IMR-90 (cell line): Measurements from ENCODE around the gene FOXO4. TPM values are rescaled to one million over a fixed set of nuclear protein-coding genes. Genes with fewer than 3 reads are reported as not detected.

ENCODE experiments used
- ATAC-seq: fragments of 200-7000 bp; cut with Tn5 transposase; 2 replicates; pipeline ENCODE4 v1.9.1; 2020; ENCODE audit warnings: low read depth, mild to moderate bottlenecking, moderate library complexity
- BruUV-seq: library from RNA; stranded (reverse); fragments of 400-500 nt; replicated peaks from 2 replicates; lab custom pipeline; 2021; lab: Mats Ljungman, UMichigan
- CTCF ChIA-PET: fragments of 300-600 bp; formaldehyde crosslinking; extraction: SDS; loops from one replicate; lab custom pipeline; 2021; ENCODE audit warnings: antibody characterized with exemption; lab: Yijun Ruan, JAX
- POLR2A ChIA-PET: fragments of 300-600 bp; sonication (Branson Sonifier 250); formaldehyde crosslinking; loops from one replicate; lab custom pipeline; 2022; ENCODE audit warnings: antibody characterized with exemption; ENCODE audit not compliant: unreplicated experiment; lab: Charles Lee
- DNase-seq: peaks from one replicate; pipeline ENCODE4 v3.0.0; 2013
- H2AFZ ChIP-seq: replicated peaks from 2 replicates; pipeline ENCODE3; 2013; ENCODE audit warnings: low read length, mild to moderate bottlenecking; ENCODE audit not compliant: poor library complexity
- H2AK5ac ChIP-seq: 2 replicates; pipeline ENCODE4 v1.6.1; 2013; ENCODE audit warnings: low read depth, low read length, inconsistent platforms
- H2AK9ac ChIP-seq: replicated peaks from 2 replicates; pipeline ENCODE3; 2013; ENCODE audit warnings: mild to moderate bottlenecking, low read depth, low read length, moderate library complexity; ENCODE audit not compliant: poor library complexity
- H2BK120ac ChIP-seq: 2 replicates; pipeline ENCODE4 v1.6.1; 2013; ENCODE audit warnings: low read depth, low read length, inconsistent platforms
- H2BK15ac ChIP-seq: 3 replicates; pipeline ENCODE4 v1.6.1; 2013; ENCODE audit warnings: low read depth, low read length, inconsistent platforms
- H2BK20ac ChIP-seq: 2 replicates; pipeline ENCODE4 v1.6.1; 2013; ENCODE audit warnings: low read depth, mild to moderate bottlenecking, inconsistent platforms, low read length, moderate library complexity
- H2BK5ac ChIP-seq: 2 replicates; pipeline ENCODE4 v1.6.1; 2013; ENCODE audit warnings: mild to moderate bottlenecking, low read depth, low read length, inconsistent platforms; ENCODE audit not compliant: poor library complexity, severe bottlenecking
- H3K14ac ChIP-seq: replicated peaks from 2 replicates; pipeline ENCODE4 v1.6.1; 2013; ENCODE audit warnings: low read depth, low read length, inconsistent platforms
- H3K18ac ChIP-seq: 2 replicates; pipeline ENCODE4 v1.6.1; 2013; ENCODE audit warnings: low read depth, low read length, control low read depth
- H3K23ac ChIP-seq: 2 replicates; pipeline ENCODE4 v1.6.1; 2013; ENCODE audit warnings: low read depth, low read length, inconsistent platforms
- H3K27ac ChIP-seq: 2 replicates; pipeline ENCODE4 v1.5.1; 2013; ENCODE audit warnings: mild to moderate bottlenecking, control low read depth, low read length; ENCODE audit not compliant: insufficient read depth
- H3K27me3 ChIP-seq: 2 replicates; pipeline ENCODE4 v1.6.1; 2013; ENCODE audit warnings: low read length; ENCODE audit not compliant: control insufficient read depth, insufficient read depth
- H3K36me3 ChIP-seq: 2 replicates; pipeline ENCODE4 v1.6.1; 2013; ENCODE audit warnings: low read length, mixed read lengths; ENCODE audit not compliant: control insufficient read depth, insufficient read depth
- H3K4ac ChIP-seq: 2 replicates; pipeline ENCODE4 v1.6.1; 2013; ENCODE audit warnings: low read depth, low read length, inconsistent platforms
- H3K4me1 ChIP-seq: 2 replicates; pipeline ENCODE4 v1.6.1; 2013; ENCODE audit warnings: low read length, mixed read lengths; ENCODE audit not compliant: control insufficient read depth, insufficient read depth
- H3K4me2 ChIP-seq: 2 replicates; pipeline ENCODE4 v1.6.1; 2013; ENCODE audit warnings: low read depth, mild to moderate bottlenecking, control low read depth, low read length, moderate library complexity
- H3K4me3 ChIP-seq: 2 replicates; pipeline ENCODE4 v1.5.1; 2013; ENCODE audit warnings: low read depth, mild to moderate bottlenecking, control low read depth, low read length, moderate library complexity; ENCODE audit not compliant: insufficient read depth
- H3K56ac ChIP-seq: 2 replicates; pipeline ENCODE4 v1.6.1; 2013; ENCODE audit warnings: low read length, inconsistent platforms; ENCODE audit not compliant: insufficient read depth; ENCODE audit errors: extremely low read depth
- H3K79me1 ChIP-seq, 2 experiments: 2 replicates each; pipeline ENCODE4 v1.6.1; 2013; ENCODE audit warnings: low read length in 2 of 2, inconsistent platforms in 1 of 2, low read depth in 1 of 2
- H3K9ac ChIP-seq: 2 replicates; pipeline ENCODE4 v1.6.1; 2013; ENCODE audit warnings: low read depth, low read length, control low read depth
- H3K9me1 ChIP-seq: 2 replicates; pipeline ENCODE4 v1.6.1; 2013; ENCODE audit warnings: low read length, inconsistent platforms; ENCODE audit not compliant: insufficient read depth
- H3K9me3 ChIP-seq: 2 replicates; pipeline ENCODE4 v1.6.1; 2013; ENCODE audit warnings: low read length; ENCODE audit not compliant: control insufficient read depth, insufficient read depth
- H4K20me1 ChIP-seq: 2 replicates; pipeline ENCODE4 v1.6.1; 2013; ENCODE audit warnings: low read length, inconsistent platforms; ENCODE audit not compliant: insufficient read depth
- H4K5ac ChIP-seq: 2 replicates; pipeline ENCODE4 v1.6.1; 2013; ENCODE audit warnings: mild to moderate bottlenecking, low read depth, low read length, control low read depth
- H4K8ac ChIP-seq, 2 experiments: 2 replicates each; pipeline ENCODE4 v1.6.1; 2013; ENCODE audit warnings: low read depth in 2 of 2, low read length in 2 of 2, control low read depth in 1 of 2, inconsistent platforms in 1 of 2
- H4K91ac ChIP-seq: 2 replicates; pipeline ENCODE4 v1.6.1; 2013; ENCODE audit warnings: low read depth, low read length, inconsistent platforms; ENCODE audit not compliant: insufficient read depth
- BHLHE40 ChIP-seq: fragments of 150-350 bp; IDR thresholded peaks from 2 replicates; pipeline ENCODE4 v1.6.1; 2016; ENCODE audit warnings: mild to moderate bottlenecking, low read depth, low read length
- CEBPB ChIP-seq: IDR thresholded peaks from 2 replicates; pipeline ENCODE4 v1.6.1; 2012; ENCODE audit warnings: low read depth, low read length, improper control_type of control experiment
- CHD1 ChIP-seq: IDR thresholded peaks from 2 replicates; pipeline ENCODE4 v1.6.1; 2012; ENCODE audit warnings: low read depth, low read length, improper control_type of control experiment
- CTCF ChIP-seq: conservative IDR thresholded peaks from 2 replicates; pipeline ENCODE4 v1.5.1; 2012; ENCODE audit warnings: mild to moderate bottlenecking, low read depth, low read length, improper control_type of control experiment
- ELK1 ChIP-seq: fragments of 150-350 bp; IDR thresholded peaks from 2 replicates; pipeline ENCODE4 v1.6.1; 2016; ENCODE audit warnings: low read depth, mild to moderate bottlenecking, low read length, moderate library complexity, borderline replicate concordance
- FOS ChIP-seq: fragments of 150-350 bp; IDR thresholded peaks from 2 replicates; pipeline ENCODE4 v1.6.1; 2016; ENCODE audit warnings: low read depth, low read length
- MAFK ChIP-seq: IDR thresholded peaks from 2 replicates; pipeline ENCODE4 v1.6.1; 2012; ENCODE audit warnings: low read depth, low read length, improper control_type of control experiment
- MAZ ChIP-seq: IDR thresholded peaks from 2 replicates; pipeline ENCODE4 v1.6.1; 2012; ENCODE audit warnings: low read depth, mild to moderate bottlenecking, low read length, improper control_type of control experiment, moderate library complexity, borderline replicate concordance
- MXI1 ChIP-seq: IDR thresholded peaks from 2 replicates; pipeline ENCODE4 v1.6.1; 2012; ENCODE audit warnings: low read depth, mild to moderate bottlenecking, low read length, moderate library complexity, borderline replicate concordance
- NFE2L2 ChIP-seq: fragments of 150-350 bp; IDR thresholded peaks from 2 replicates; pipeline ENCODE4 v1.6.1; 2016; ENCODE audit warnings: low read depth, mild to moderate bottlenecking, low read length
- POLR2A ChIP-seq: IDR thresholded peaks from 2 replicates; pipeline ENCODE4 v1.6.1; 2012; ENCODE audit warnings: mild to moderate bottlenecking, low read depth, low read length
- RAD21 ChIP-seq: IDR thresholded peaks from 2 replicates; pipeline ENCODE4 v1.6.1; 2012; ENCODE audit warnings: low read length, improper control_type of control experiment
- RCOR1 ChIP-seq: IDR thresholded peaks from 2 replicates; pipeline ENCODE4 v1.6.1; 2012; ENCODE audit warnings: mild to moderate bottlenecking, low read length, improper control_type of control experiment; ENCODE audit not compliant: insufficient replicate concordance
- RFX5 ChIP-seq: IDR thresholded peaks from 2 replicates; pipeline ENCODE4 v1.8.0; 2012; ENCODE audit warnings: low read depth, mild to moderate bottlenecking, low read length, moderate library complexity
- SMC3 ChIP-seq: fragments of 150-350 bp; IDR thresholded peaks from 2 replicates; pipeline ENCODE4 v1.6.1; 2016; ENCODE audit warnings: low read depth, mild to moderate bottlenecking, antibody characterized with exemption, low read length, moderate library complexity
- USF2 ChIP-seq: fragments of 150-350 bp; IDR thresholded peaks from 2 replicates; pipeline ENCODE4 v1.6.1; 2017; ENCODE audit warnings: mild to moderate bottlenecking, antibody characterized with exemption, low read length, low read depth
- dilution Hi-C: fragments of 300-500 bp; cut with HindIII; formaldehyde crosslinking; loops from one replicate; pipeline ENCODE4 v1.14.3; 2018; ENCODE audit warnings: low sequenced_read_pairs; ENCODE audit not compliant: unreplicated experiment
- in situ Hi-C: fragments of 300-500 bp; cut with MboI; formaldehyde crosslinking; loops from 3 replicates; pipeline ENCODE4 v1.14.3; 2019; ENCODE audit warnings: low sequenced_read_pairs, inconsistent platforms, mixed read lengths
- intact Hi-C: fragments of 100-400 bp; cut with micrococcal nuclease; formaldehyde crosslinking; loops from 2 replicates; pipeline ENCODE4 v1.10.0; 2022
- polyA plus RNA-seq, 3 experiments: library from polyadenylated mRNA; depleted of rRNA; stranded (reverse); fragments of >200 nt; gene quantifications; 2 replicates each; pipeline ENCODE4 v1.2.3, GENCODE V29; 2012; ENCODE audit warnings: low replicate concordance in 1 of 3
- total RNA-seq: library from RNA; depleted of rRNA; stranded (reverse); fragments of >200 nt; gene quantifications from 2 replicates; pipeline ENCODE4 v1.2.3, GENCODE V29; 2012

The FOXO4 gene
- total and polyA plus RNA-seq, 2 of the 4 experiments (the other 2 are of a cell fraction) = 2.0 to 2.6 TPM

GRCh38 chrX:71060127-71060526 is 35.5 kb upstream of the FOXO4 start:
- Histone ChIP-seq H3K4me3 (no peak overlapping the region), H4K8ac (no peak overlapping the region), H4K91ac (no peak overlapping the region), H3K9ac (no peak overlapping the region), H3K9me1 (no peaks in the 10 kb centered on the region), H3K79me1 (peaks cover 3 to 4% of the 10 kb centered on the region in 2 experiments; a peak in 3 of 4 replicates), H3K36me3 (peaks cover 23% of the 10 kb centered on the region), H3K4me2 (no peak overlapping the region), H2BK120ac (no peak overlapping the region), H3K27me3 (no peaks in the 10 kb centered on the region; the same call in 1 of the 2 replicates), H3K4ac (no peak overlapping the region), H3K23ac (no peak overlapping the region), H3K9me3 (no peaks in the 10 kb centered on the region), H3K14ac (no peak overlapping the region), H3K4me1 (peaks cover 2% of the 10 kb centered on the region; the same call in 1 of the 2 replicates), H2BK5ac (no peak overlapping the region), H2AFZ (no peak overlapping the region), H3K27ac (no peak overlapping the region), H3K18ac (no peak overlapping the region), H2AK9ac (no peak overlapping the region), H2BK15ac (no peak overlapping the region), H4K20me1 (no peaks in the 10 kb centered on the region), H3K56ac (no peak overlapping the region), H4K5ac (no peak overlapping the region), H2BK20ac (no peak overlapping the region), H2AK5ac (no peak overlapping the region)
- ChIA-PET CTCF (no interaction called here), POLR2A (no interaction called here)
- dilution Hi-C loops (no loop called here), in situ Hi-C loops (no loop called here), intact Hi-C loops (no loop called here)
- DNase-seq (no peak), ATAC-seq (no peak)
- BruUV-seq = no TSS peak
- TF ChIP-seq NFE2L2 (no peak), CHD1 (no peak), CEBPB (no peak), USF2 (no peak), POLR2A (no peak), RAD21 (no peak), RFX5 (no peak), MAZ (no peak), ELK1 (no peak), FOS (no peak), BHLHE40 (no peak), MXI1 (no peak), MAFK (no peak), CTCF (no peak), SMC3 (no peak), RCOR1 (no peak)
